ENCODE results near the gene BPTF.

DNA sequence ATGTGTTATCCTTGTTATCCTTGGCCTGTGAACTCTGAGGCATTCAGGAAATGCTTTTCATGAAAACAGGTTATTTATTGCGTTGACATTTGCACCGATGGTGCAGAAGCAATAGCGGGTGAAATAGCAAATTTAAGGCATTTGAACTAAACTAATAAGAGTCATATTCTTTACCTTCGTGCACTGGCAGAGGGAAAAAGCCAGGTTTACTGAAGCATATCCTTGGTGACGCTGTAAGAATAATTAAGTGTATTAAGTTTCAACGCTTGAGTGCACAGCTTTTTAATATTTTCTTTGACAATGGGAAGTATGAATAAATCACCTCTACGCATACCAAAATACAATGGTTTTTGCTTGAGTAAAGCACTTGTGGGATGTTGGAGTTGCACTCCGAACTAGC is 196.7 kb downstream of the BPTF start:
- TF ChIP-seq, protein P1, sequence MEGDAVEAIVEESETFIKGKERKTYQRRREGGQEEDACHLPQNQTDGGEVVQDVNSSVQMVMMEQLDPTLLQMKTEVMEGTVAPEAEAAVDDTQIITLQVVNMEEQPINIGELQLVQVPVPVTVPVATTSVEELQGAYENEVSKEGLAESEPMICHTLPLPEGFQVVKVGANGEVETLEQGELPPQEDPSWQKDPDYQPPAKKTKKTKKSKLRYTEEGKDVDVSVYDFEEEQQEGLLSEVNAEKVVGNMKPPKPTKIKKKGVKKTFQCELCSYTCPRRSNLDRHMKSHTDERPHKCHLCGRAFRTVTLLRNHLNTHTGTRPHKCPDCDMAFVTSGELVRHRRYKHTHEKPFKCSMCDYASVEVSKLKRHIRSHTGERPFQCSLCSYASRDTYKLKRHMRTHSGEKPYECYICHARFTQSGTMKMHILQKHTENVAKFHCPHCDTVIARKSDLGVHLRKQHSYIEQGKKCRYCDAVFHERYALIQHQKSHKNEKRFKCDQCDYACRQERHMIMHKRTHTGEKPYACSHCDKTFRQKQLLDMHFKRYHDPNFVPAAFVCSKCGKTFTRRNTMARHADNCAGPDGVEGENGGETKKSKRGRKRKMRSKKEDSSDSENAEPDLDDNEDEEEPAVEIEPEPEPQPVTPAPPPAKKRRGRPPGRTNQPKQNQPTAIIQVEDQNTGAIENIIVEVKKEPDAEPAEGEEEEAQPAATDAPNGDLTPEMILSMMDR (IDR thresholded peaks at IDR 0.05) = no peak
- TF ChIP-seq POLR2A (IDR thresholded peaks at IDR 0.05) = no peak

Measured in adrenal gland (tissue), 5 donors.